Endothelial cell (in vitro differentiated cells): ENCODE measurements around the gene DVL2. TPM values are rescaled to one million over a fixed set of nuclear protein-coding genes. Genes with fewer than 3 reads are reported as not detected.

Source experiments
- DNase-seq: peaks from one replicate; pipeline ENCODE4 v3.0.0; 2021; ENCODE audit warnings: low spot score
- H3K27ac Mint-ChIP-seq: one replicate; pipeline ENCODE4 v1.8.0; 2021; ENCODE audit warnings: mixed read lengths, inconsistent platforms; ENCODE audit not compliant: unreplicated experiment
- H3K27me3 Mint-ChIP-seq: one replicate; pipeline ENCODE4 v1.8.0; 2021; ENCODE audit warnings: mild to moderate bottlenecking, moderate library complexity, mixed read lengths, inconsistent platforms; ENCODE audit not compliant: unreplicated experiment
- H3K36me3 Mint-ChIP-seq: one replicate; pipeline ENCODE4 v1.8.0; 2021; ENCODE audit warnings: mild to moderate bottlenecking, low read depth, mixed read lengths, inconsistent platforms; ENCODE audit not compliant: unreplicated experiment
- H3K4me1 Mint-ChIP-seq: one replicate; pipeline ENCODE4 v1.8.0; 2021; ENCODE audit warnings: mild to moderate bottlenecking, mixed read lengths, inconsistent platforms; ENCODE audit not compliant: unreplicated experiment
- H3K4me3 Mint-ChIP-seq: one replicate; pipeline ENCODE4 v1.8.0; 2021; ENCODE audit warnings: mild to moderate bottlenecking, mixed read lengths, inconsistent platforms; ENCODE audit not compliant: unreplicated experiment
- H3K9me3 Mint-ChIP-seq: one replicate; pipeline ENCODE4 v1.8.0; 2021; ENCODE audit warnings: mixed read lengths, inconsistent platforms; ENCODE audit not compliant: unreplicated experiment
- total RNA-seq: library from RNA; stranded (reverse); fragmentation: NEBNext Ultra II Directional; extraction: Animal tissue kit (Norgen Biotek cat#: 25700); gene quantifications from one replicate; pipeline ENCODE4 v1.2.1, GENCODE V29; 2021; ENCODE audit not compliant: unreplicated experiment
- TF ChIP-seq, protein P1 (sequence below): fragments of 200-600 bp; sonication (generic); IDR thresholded peaks from one replicate; pipeline ENCODE4 v1.5.0; 2021; ENCODE audit warnings: antibody characterized with exemption; ENCODE audit not compliant: unreplicated experiment

Gene DVL2
- total RNA-seq, 1 donor from 2014 or later, result 58.2 TPM

DNA sequence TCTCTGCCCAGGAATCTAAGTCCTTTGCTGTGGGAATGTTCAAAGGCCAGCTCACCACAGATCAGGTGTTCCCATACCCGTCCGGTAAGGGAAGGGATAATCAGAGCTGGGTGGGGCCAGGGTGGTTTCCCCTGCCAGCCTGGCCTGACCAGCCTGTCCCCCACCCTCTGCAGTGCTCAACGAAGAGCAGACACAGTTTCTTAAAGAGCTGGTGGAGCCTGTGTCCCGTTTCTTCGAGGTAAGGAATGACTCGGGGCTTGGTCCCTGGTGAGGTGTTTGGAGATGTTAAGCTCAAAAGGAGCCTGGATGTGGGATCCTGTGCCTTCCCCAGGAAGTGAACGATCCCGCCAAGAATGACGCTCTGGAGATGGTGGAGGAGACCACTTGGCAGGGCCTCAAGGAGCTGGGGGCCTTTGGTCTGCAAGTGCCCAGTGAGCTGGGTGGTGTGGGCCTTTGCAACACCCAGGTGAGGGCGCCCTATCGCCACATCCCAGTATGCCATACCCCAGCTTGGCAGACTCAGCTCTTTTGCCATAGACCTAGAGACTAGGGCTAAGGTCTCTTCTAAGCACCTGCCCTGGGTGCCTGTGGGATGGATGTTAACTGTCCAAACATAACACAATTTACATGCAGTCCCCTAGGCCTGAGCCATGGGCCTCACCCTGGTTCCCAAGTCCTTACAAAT is 13.6 kb downstream of the DVL2 start:
- peaks cover 21% of the 10 kb centered on the region for H3K36me3 Mint-ChIP-seq
- peaks cover 43% of the 10 kb centered on the region for H3K4me1 Mint-ChIP-seq
- H3K27me3 Mint-ChIP-seq, result peaks cover 41% of the 10 kb centered on the region
- TF ChIP-seq, protein P1, sequence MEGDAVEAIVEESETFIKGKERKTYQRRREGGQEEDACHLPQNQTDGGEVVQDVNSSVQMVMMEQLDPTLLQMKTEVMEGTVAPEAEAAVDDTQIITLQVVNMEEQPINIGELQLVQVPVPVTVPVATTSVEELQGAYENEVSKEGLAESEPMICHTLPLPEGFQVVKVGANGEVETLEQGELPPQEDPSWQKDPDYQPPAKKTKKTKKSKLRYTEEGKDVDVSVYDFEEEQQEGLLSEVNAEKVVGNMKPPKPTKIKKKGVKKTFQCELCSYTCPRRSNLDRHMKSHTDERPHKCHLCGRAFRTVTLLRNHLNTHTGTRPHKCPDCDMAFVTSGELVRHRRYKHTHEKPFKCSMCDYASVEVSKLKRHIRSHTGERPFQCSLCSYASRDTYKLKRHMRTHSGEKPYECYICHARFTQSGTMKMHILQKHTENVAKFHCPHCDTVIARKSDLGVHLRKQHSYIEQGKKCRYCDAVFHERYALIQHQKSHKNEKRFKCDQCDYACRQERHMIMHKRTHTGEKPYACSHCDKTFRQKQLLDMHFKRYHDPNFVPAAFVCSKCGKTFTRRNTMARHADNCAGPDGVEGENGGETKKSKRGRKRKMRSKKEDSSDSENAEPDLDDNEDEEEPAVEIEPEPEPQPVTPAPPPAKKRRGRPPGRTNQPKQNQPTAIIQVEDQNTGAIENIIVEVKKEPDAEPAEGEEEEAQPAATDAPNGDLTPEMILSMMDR, result no peak
- peak overlapping the region; percentile 74 for H3K27ac Mint-ChIP-seq
- no peaks in the 10 kb centered on the region for H3K9me3 Mint-ChIP-seq
- H3K4me3 Mint-ChIP-seq, result peak overlapping the region; percentile 95
- DNase-seq, result peak; percentile 47

DNA sequence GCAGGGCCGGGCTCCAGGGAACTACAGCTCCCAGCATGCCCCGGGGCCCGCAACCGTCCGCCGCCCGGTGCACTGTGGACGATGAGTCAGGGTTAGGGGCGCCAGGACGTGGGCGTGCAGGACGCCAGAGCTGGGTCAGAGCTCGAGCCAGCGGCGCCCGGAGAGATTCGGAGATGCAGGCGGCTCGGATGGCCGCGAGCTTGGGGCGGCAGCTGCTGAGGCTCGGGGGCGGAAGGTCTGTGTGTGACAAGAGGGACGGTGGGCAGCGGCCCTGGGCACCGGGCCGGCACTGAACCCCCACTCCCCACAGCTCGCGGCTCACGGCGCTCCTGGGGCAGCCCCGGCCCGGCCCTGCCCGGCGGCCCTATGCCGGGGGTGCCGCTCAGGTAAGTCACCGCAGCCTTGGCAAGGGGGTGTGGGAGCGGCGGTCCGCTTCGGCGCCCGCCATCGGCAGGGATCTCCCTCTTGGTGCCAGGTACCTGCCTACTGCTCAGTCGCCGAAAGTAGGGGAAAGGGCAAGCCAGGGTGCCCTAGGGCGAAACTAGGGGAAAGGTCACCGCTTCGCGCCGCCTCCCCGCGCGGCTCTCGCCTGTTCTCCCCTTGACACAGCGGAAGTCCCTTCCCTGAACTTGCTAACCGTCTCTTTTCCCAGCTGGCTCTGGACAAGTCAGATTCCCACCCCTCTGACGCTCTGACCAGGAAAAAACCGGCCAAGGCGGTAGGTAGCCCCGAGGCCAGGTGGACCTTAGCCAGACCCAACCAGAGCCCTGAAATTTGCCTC is 14.3 kb downstream of the DVL2 start, which contains the start of the genes ACADVL and DLG4:
TSS of gene ACADVL (plus strand) at position 127 of the 781 bp plus-strand sequence. CDS start at position 174, 47 bp downstream.
TSS of gene DLG4 (minus strand) at position 25 of the 781 bp plus-strand sequence.
- peaks cover 47% of the 10 kb centered on the region for H3K4me1 Mint-ChIP-seq

DNA sequence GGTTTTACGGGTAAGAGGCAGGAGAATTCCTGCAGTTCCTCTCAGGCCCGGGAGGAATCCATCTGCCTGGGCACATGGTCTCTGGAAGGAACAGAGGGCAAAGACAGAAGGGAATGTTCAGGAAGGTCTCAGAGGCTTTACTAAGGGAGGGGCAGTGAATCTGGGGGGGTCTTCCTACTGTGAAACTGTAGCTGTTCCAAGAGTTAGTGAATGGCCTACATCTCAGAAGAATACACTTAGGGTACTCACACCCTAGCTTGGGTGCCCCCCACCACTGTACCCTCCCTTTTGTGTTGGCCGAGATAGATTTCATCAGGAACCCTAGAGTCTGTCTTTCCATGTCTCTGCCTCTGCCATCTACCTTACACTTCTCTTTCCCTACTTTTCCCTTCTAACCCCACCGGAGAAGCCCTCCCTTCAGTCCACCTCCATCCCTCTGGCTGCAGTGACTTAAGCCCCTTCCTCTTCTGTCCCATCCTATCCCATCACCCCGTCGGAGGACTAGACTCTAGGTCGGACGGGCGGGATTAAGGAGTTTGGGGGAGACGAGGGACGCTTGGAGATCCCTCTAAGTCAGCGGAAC is 15.0 kb downstream of the DVL2 start:
- no peak for DNase-seq
- Mint-ChIP-seq H3K4me3 (peak overlapping the region; percentile 95), H3K9me3 (no peaks in the 10 kb centered on the region), H3K36me3 (peaks cover 18% of the 10 kb centered on the region), H3K27ac (peak overlapping the region; percentile 74), H3K4me1 (peaks cover 51% of the 10 kb centered on the region), H3K27me3 (peaks cover 43% of the 10 kb centered on the region)
- TF ChIP-seq, protein P1, result no peak

More for the DNA sequence above, 14.3 kb downstream of the DVL2 start, which contains the start of the genes ACADVL and DLG4:
- H3K27ac Mint-ChIP-seq, result peak within 1 kb of the TSS; percentile 74
- peaks cover 38% of the 10 kb centered on the region for H3K27me3 Mint-ChIP-seq
- H3K36me3 Mint-ChIP-seq, result peaks cover 18% of the 10 kb centered on the region
- DNase-seq, result peak; percentile 82
- no peaks in the 10 kb centered on the region for H3K9me3 Mint-ChIP-seq
- peak within 1 kb of the TSS; percentile 95 for H3K4me3 Mint-ChIP-seq
- TF ChIP-seq, protein P1, result no peak

DNA sequence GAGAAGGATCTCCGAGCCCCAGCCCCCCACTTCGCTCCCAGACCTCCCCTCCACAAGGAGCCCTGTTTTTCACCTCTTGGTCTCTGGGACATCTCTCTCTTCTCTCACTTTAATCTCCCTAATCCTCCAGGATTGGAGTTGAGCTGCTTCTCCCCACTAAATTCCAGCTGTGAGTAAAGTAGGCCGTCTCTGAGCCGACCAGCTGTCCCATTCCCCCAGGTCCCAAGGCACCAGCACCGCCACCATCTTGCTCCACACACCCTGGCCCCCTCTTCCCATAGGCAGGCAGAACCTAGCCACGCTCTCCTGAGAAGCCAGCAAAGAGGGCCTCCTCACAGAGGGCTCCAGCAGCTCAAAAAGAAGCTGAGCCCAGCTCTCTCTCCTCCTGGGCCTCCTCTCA is 15.6 kb downstream of the DVL2 start:
- Mint-ChIP-seq H3K36me3 (peaks cover 17% of the 10 kb centered on the region), H3K27ac (peak overlapping the region; percentile 74), H3K9me3 (no peaks in the 10 kb centered on the region), H3K27me3 (peaks cover 44% of the 10 kb centered on the region), H3K4me3 (peak overlapping the region; percentile 86), H3K4me1 (peaks cover 54% of the 10 kb centered on the region)
- TF ChIP-seq, protein P1, result no peak
- DNase-seq, result no peak
